GM10266 (cell line): Measurements from ENCODE around the gene PLCXD1.
"Not testable (repeated sequence)": the region's sequence is repeated elsewhere in the genome, so short reads cannot be mapped to it uniquely, and the experiment has no call there.

Experiments used
- DNase-seq: peaks from one replicate; pipeline ENCODE4 v3.0.0; 2012; ENCODE audit errors: extremely low spot score
- TF ChIP-seq, protein P1 (sequence below): IDR thresholded peaks from 2 replicates; pipeline ENCODE4 v1.5.1; 2012; ENCODE audit warnings: mild to moderate bottlenecking, low read depth; ENCODE audit not compliant: control insufficient read depth, insufficient read depth; ENCODE audit errors: missing control alignments

Gene PLCXD1

GRCh38 chrX:292900-293897 is 12.0 kb downstream of the PLCXD1 start:
- DNase-seq, result no peak
- TF ChIP-seq, protein P1, sequence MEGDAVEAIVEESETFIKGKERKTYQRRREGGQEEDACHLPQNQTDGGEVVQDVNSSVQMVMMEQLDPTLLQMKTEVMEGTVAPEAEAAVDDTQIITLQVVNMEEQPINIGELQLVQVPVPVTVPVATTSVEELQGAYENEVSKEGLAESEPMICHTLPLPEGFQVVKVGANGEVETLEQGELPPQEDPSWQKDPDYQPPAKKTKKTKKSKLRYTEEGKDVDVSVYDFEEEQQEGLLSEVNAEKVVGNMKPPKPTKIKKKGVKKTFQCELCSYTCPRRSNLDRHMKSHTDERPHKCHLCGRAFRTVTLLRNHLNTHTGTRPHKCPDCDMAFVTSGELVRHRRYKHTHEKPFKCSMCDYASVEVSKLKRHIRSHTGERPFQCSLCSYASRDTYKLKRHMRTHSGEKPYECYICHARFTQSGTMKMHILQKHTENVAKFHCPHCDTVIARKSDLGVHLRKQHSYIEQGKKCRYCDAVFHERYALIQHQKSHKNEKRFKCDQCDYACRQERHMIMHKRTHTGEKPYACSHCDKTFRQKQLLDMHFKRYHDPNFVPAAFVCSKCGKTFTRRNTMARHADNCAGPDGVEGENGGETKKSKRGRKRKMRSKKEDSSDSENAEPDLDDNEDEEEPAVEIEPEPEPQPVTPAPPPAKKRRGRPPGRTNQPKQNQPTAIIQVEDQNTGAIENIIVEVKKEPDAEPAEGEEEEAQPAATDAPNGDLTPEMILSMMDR, result no peak

DNA sequence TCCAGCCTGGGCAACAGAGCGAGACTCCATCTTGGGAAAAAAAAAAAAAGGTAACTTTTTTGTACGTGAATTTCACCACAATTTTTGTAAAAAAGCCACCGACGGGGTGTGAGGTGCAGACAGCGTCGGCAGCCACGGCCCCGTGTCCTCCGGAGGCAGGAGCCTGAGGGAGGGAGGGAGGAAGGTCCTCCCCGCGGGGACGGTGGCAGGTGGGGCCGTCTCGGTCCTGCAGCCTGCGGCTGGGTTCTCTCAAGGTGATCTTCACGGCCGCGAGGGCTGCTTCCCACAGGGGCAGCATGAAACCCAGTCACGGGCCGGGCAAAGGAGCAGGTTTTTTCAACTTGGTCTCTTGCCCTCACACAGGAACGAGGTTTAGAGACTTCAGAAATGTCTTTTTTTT is 14.0 kb downstream of the PLCXD1 start:
- TF ChIP-seq, protein P1, result no peak
- DNase-seq, result no peak

GRCh38 chrX:298993-299392 is 17.8 kb downstream of the PLCXD1 start:
- TF ChIP-seq, protein P1, result no peak
- DNase-seq, result no peak

GRCh38 chrX:300334-300733 is 19.2 kb downstream of the PLCXD1 start:
- TF ChIP-seq, protein P1, result no peak
- no peak for DNase-seq

GRCh38 chrX:302975-303374 is 21.8 kb downstream of the PLCXD1 start:
- TF ChIP-seq, protein P1, result no peak
- no peak for DNase-seq

DNA sequence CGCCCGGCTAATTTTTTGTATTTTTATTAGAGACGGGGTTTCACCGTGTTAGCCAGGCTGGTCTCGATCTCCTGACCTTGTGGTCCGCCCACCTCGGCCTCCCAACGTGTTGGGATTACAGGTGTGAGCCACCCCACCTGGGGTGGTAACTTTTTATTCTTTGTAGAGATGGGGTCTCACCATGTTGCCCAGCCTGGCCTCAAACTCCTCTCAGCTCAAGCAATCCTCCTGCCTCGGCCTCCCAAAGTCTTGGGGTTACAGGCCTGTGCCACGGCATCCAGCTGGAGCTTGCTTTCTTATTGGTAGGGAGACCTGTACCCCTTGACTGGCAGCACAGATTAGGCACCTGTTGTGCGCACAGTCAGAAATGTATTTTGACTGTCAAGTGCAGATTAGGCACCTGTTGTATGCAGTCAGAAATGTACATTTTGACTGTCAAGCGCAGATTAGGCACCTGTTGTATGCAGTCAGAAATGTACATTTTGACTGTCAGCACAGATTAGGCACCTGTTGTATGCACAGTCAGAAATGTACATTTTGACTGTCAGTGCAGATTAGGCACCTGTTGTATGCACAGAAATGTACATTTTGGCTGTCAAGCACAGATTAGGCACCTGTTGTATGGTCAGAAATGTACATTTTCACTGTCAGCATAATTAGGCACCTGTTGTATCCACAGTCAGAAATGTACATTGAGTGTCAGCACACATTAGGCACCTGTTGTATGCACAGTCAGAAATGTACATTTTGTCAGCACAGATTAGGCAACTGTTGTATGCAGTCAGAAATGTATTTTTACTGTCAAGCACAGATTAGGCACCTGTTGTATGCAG is 24.8 kb downstream of the PLCXD1 start:
- not testable (repeated sequence) for DNase-seq

GRCh38 chrX:306614-307251 is 25.6 kb downstream of the PLCXD1 start:
- DNase-seq, result not testable (repeated sequence)
